Fibroblast of skin of abdomen (primary cell): ENCODE measurements around the gene POLE3. TPM values are rescaled to one million over a fixed set of nuclear protein-coding genes. Genes with fewer than 3 reads are reported as not detected.
"Not testable (repeated sequence)": the region's sequence is repeated elsewhere in the genome, so short reads cannot be mapped to it uniquely, and the experiment has no call there.

ENCODE experiments used
- DNase-seq: peaks from one replicate; pipeline ENCODE4 v3.0.0-alpha.2; 2013
- polyA plus RNA-seq, 2 experiments: library from polyadenylated mRNA; unstranded; fragments of 120-200 nt; gene quantifications; one replicate each; pipeline ENCODE4 v1.2.1, GENCODE V29; 2013; ENCODE audit not compliant: insufficient read length in 2 of 2

Gene POLE3, protein sequence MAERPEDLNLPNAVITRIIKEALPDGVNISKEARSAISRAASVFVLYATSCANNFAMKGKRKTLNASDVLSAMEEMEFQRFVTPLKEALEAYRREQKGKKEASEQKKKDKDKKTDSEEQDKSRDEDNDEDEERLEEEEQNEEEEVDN
- 35.3 TPM for polyA plus RNA-seq (2013, experiment 1 of 2; ENCODE audit: insufficient read length)
- 32.8 TPM for polyA plus RNA-seq (2013, experiment 2 of 2; ENCODE audit: insufficient read length)

DNA sequence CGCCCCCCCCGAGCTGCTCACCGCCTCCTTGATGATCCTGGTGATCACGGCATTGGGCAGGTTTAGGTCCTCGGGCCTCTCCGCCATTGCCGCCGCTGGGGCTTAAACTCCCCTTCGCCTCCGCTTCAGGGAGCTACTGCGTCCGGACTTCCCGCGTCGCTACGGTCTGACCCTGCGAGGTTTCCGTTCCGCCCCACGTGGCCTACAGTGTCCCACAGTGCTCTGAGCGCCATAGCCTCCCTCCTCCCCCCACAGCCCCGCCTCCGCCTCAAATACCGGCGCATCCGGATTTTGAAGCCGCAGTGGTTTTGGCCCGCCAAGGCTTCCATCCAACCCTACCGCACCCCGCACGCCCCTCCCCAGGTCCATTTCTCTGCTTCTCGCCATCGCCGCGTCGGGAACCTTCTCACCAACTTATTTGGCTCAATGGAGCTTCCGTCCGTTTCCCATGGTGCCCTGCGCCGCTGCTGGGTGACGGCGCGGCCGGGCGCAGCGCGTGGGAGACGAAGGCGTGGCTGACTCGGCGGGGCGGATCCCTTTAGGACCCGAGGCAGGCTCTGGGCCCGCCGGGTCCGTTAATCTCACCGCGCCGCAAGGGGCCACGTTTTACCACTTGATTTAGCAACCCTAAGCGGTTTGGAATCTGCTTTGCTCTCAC is at the start of gene POLE3, which contains the start of gene C9orf43:
TSS of gene POLE3 (minus strand) at position 469 of the 658 bp plus-strand sequence. CDS start at position 87, 382 bp downstream.
TSS of gene C9orf43 (plus strand) at position 541 of the 658 bp plus-strand sequence. CDS start 2,747 bp downstream, outside the sequence.
- DNase-seq = peak; percentile 96

DNA sequence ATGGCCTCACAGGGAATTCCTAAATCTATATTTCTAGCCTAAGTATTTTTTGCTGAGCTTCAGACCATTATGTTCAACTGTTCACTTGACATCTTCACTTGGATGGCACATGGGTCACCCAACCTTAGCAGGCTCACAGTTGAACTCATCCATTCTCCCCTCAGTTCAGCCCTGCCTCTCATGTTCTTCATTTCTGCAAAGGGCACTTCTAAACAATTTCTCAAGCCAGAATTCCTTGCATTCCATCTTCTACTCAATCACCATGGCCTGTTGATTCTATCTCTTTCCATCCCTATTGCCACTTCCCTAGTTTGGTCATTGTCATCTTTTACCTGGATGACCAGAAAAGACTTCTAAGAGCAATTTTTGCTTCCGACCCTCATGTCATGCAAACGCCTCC is 45.8 kb upstream of the POLE3 start:
- peak; percentile 24 for DNase-seq

DNA sequence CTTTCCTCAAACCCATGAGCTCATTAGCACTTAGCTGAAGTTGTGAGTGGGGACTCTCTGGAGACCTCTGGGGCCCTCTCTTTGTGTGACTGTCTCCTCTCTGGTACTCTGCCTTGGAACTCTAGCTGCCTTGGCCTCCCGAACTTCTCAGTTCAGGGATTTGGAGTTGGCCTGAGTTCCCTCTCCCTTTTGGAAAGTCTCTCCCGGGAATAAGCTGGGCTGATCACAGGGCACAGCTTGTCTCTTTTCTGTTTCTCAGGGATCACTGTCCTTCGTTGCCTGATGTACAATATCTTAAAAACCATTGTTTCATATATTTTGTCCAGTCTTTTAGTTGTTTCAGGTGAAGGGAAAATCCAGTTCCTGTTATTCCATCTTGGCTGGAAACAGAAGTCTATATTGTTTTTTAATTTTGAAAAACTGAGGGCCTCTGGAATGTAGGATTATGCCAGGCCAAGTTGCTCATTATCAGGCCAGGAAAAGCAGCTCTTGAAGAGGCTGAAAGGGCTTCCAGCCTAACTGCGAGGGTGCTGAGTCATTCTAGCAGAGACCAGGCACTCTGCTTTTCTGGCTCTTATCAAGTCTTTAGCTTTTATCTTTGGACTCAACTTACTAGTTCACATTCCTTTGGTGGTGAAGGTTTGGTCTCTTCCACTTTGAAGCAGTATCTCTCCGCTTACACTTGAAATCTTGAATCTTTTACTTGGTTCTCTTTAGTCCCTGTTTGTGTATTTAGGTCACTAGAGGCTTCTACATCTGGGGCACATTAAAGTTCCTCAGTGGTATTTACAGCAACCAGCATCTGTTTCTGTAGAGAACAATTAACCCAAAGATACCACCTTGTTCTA is 44.7 kb upstream of the POLE3 start:
- peak; percentile 86 for DNase-seq

DNA sequence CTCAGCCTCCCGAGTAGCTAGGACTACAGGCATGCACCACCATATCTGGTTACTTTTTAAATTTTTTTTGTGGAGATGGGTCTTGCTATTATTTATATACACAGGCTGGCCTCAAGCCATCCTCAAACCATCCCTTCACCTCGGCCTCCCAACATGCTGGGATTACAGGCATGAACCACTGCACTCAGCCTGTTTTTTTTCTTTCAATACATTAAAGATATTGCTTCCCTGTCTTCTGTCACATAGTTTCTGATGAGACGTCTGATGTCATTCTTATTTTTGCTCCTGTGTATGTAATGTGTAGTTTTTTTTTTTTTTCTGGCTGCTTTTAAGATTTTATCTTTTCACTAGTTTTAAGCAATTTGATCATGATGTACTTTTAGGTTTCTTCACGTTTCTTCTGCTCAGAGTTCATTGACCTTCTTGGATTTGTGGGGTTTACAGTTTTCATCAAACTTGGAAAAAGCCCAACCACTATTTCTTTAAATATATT is 41.7 kb upstream of the POLE3 start:
- no peak for DNase-seq

DNA sequence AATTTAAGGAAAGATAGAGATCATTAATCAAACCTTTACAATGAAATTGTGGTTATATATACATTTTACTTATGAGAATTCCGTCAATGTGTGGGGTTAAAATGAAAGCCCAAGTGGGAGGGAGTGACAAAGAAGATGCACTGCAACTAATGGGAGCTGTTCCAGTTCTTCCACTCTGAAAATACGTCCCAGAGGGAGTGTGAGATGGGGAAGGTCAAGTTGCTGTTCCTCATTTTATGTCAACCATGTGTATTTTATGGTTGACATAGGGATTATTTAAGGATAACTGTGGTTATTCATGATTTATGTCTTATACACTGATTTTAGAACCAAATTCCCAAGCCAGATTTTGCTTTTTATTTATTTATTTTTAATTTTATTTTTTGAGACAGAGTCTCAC is 38.9 kb upstream of the POLE3 start:
- DNase-seq = no peak

DNA sequence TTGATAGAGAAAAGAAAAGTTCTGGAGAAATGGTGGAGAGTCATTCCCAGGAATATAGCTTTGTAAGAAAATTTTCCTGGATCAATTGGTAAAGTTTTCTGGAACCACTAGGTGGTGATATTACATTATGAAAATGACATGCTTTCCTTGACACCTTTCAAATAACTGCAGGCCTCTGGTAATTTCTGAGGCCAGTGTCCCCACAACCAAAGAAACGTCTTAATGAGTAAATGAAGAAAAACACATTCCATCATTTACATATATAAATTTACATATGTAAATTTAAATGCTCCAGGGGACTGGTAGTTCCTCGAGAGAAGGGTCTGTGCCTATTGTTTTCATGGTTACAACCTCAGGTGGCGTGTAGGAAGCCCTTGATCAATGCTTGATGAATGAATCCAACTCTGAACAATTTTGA is 35.9 kb upstream of the POLE3 start:
- DNase-seq = peak; percentile 50

DNA sequence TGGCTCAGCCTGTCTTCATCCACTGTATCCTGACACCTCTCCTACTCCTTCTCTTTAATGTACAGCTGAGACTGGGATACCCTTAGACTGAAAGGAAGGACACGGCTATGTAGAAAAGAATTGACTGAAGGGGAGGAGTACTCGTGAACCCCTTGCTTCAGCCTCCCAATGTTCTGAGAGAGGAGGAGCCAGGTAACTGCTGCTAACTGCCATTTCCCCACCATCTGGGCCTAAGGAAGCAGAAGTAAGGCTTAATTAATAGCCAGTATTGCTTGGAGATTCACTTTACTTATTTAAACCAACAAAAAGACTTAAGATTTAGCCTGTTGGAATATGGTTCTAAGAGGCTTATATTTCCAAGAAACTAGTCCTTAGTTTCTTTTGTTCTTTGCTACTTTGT is 34.3 kb upstream of the POLE3 start:
- DNase-seq = no peak

DNA sequence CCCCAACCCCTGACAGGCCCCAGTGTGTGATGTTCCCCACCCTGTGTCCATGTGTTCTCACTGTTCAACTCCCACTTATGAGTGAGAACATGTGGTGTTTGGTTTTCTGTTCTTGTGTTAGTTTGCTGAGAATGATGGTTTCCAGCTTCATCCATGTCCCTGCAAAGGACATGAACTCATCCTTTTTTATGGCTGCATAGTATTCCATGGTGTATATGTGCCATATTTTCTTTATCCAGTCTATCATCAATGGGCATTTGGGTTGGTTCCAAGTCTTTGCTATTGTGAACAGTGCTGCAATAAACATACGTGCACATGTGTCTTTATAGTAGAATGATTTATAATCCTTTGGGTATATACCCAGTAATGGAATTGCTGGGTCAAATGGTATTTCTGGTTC is 27.2 kb upstream of the POLE3 start:
- DNase-seq = not testable (repeated sequence)

DNA sequence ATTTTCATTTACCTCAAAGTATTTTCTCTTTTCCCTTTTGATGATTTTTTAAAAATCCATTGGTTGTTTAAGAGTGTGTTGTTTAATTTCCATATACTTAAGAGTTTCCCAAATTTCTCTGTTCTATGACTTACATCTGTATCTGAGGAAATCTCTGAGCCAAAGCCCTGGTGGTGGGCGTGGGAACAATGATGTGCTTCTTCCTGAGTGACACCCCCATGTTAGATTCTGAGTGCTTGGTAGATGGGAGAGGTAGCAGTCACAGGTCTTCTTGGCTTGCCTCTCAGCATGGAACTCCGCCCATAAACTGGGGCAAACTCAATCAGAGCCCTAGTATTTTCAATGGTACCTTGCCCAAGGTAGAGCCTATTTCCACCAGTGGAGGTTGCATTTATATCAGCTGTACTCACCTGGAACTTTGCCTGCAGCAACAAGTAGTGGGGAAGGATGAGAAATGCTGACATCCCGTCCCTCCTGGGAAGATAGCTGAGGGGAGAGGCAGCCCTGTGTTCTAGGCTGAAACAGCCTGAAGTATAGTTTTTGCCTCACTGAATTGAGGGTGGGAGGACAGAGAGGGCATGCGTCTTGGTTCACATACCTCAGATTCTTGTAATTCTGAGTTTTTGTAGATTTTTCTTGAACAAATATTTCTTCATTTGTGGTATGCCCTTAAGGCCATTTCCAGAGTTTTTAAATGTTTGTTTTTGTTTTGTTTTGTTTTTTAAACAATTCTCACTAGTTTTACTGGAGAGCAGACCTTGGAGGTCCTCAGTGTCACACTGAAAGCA is 26.4 kb upstream of the POLE3 start:
- DNase-seq = no peak

DNA sequence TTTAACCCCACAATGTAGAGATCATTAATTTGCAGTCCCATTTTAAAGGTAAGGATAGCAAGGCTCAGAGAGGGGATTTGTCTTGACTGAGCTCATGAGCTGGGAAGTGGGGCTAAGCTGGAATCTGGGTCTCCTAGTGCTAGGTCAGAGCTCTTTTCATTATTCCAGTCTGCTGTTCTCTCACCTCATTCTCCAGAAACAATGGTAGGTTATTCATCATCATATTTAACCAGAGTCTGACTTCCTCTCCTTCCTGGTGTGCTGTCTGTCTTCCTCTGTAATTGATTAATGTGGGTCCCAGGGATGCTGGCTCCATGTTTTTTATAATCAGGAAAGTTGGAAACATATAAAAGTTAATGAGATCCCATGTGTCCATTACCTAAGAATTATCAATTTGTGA is 20.7 kb upstream of the POLE3 start:
- DNase-seq = no peak

DNA sequence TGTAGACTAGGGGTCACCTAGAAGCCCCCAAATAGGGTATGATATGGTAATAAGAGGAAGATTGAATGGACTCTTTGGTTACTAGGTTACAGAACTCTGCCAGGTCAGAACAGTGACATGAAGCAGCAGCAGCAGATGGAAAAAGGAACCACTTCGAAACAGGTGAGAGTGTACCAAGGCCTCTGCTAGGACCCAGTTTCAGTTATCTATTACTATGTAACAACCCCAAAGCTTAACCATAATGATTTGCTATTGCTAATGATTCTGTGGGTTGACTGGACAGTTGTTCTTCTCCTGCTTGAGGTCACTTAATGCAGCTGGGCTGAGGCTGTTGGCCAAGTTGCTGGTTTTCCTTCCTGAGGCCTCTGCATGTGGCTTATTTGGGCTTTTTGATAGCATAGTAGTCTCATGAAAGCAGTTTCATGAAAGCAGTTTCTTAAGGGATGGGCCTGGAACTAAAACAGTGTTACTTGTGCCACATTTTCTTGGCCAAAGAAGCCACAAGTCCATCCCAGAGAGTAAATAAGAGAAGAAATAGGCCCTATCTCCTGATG is 17.7 kb upstream of the POLE3 start:
- DNase-seq = no peak

DNA sequence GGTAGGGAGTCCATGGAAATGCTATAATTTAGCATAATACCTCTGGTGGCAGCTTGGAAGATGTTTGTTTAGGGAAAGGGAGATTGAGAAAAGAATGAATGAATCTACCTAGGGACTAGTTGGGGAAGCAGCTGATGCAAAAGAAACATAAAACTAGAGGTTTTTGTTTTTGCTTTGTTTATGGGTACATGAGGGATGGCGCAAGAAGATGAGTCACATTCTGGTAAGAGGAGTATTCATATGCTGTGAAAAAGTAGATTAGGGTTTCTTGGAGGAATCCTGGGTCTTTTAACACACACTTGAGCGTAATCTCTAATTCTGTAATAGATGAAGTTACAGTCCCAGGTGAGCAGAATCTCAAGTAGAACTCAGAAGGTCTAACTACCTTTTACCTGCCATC is 17.2 kb upstream of the POLE3 start:
- DNase-seq = no peak

DNA sequence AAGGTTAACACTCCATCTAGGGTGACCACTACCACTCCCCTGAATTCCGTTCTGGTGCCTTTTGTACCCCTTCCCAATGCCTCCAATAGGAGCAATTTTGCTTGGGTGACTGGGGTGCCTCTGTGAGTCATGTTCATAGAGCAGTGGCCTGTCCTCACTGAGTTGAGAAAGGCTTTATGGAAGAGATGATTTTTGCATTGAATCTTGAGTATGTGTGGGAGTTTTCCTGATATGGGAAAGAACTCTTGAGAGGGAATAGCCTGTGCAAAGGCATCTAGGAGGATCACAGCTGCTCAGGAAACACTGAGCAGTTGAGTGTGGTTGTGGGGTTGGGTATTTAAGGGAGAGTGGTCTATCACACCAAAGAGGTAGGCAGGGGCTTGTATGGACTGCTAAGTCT is 16.2 kb upstream of the POLE3 start:
- no peak for DNase-seq

DNA sequence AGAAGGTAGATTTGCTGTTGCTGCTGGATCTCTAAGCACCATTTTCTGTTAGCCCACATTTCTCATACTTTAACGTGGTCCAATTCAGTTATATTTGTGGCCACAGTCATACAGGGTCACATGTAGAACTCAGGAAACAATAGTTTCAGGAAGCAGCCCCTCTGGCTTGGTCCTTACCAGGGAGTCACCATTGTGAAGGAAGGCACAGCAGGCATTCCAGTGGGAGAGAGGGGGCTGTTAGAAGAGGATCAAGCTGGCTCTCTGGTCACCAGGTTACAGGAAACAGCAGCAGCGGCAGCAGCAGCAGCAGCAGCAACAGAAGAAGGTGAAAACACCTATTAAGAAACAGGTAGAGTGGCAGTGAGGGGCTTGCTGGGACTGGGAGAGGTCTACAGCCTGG is 14.6 kb upstream of the POLE3 start:
- no peak for DNase-seq

DNA sequence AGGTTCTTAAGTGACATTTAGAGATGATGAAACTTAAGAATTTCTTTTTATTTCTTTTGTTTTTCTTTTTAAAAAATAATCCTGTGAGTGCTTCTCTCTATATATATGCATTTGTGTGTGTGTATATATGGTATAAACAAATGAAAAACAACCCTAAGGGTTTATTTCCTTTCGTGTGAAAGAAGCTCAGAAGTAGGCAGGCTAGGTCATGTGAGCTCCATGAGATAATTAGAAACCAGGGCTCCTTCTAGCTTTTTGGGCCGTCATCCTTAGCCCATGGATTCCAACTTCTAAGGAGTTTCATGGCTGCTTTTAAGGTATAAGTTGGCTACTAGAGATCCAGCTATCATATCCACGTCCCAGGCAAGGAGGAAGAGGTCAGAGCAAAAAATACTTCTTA is 11.3 kb upstream of the POLE3 start:
- no peak for DNase-seq

DNA sequence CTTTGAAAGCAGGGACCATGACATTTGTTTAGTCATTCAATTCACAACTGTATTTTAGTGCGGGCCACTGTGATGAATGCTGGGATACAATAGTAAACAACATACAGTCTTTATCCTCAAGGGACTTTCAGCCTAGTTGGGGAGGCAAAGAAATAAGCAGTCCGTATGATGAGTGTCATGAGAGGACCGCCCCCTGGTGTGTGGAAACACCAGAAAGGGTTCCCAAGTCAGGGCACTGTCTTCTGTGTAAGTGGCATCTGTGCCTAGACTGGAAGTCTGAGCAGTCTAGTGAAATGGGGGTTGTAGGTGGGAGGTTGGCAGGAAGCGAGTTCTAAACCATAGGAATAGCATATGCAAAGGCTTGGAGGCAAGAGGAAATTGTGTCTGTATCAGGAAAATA is 6.9 kb upstream of the POLE3 start:
- DNase-seq = no peak

DNA sequence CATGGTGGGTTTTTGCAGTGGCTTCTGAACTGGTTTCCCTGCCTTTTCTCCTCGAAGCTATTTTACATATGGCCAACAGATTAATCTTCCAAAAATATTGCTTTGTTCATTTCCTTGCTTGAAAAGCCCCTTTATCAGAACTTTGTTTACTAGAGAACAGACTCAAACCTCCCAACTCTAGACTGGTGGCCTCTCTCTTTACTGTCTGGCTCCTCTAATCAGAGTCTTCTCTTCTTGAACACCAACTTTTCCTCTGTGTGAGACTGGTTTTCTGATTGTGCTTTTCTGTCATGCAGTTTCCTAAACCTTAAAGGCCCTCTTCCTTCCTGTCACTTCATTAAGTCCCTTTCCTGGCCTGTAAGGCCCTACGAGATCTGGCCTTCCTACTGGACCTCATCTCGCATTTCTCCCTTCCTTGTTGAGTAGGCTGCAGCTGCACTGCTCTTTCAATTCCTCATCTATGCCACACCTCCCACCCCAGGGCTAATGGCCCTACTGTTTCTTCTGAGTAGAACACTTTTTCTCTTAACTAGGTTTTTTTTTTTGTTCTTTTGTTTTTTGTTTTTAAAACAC is 5.8 kb upstream of the POLE3 start:
- no peak for DNase-seq

DNA sequence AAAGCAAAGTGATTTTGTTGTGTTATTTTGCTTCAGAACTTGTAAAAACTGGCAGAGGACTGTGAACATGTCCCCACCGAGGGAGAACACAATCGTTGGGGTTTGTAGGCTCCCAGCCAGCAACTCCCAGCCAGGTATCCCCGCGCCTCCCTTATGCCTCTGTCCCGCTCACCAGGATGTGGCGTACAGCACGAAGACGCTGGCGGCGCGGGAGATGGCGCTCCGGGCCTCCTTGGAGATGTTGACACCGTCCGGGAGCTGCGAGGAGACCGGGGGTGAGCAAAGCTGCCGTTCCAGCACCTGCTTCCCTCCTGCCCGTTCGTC is 630 bp downstream of the POLE3 start:
- no peak for DNase-seq

DNA sequence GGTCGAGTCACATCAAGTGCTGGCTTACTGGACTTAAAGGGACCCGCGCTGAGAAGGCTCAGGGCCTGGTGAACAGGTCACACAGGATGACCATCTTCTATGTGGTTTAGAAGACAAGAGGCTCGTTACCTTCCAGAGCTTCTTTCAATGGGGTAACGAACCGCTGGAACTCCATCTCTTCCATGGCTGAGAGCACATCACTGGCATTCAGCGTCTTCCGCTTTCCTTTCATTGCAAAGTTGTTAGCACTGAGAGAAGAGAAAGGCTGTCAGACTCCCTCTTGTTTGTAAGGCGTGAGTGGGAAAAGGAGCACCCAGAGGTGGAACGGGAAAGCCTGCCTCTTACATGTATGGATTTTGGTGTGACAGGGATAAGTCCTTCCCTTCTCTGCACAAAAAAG is 994 bp downstream of the POLE3 start:
- DNase-seq = no peak

DNA sequence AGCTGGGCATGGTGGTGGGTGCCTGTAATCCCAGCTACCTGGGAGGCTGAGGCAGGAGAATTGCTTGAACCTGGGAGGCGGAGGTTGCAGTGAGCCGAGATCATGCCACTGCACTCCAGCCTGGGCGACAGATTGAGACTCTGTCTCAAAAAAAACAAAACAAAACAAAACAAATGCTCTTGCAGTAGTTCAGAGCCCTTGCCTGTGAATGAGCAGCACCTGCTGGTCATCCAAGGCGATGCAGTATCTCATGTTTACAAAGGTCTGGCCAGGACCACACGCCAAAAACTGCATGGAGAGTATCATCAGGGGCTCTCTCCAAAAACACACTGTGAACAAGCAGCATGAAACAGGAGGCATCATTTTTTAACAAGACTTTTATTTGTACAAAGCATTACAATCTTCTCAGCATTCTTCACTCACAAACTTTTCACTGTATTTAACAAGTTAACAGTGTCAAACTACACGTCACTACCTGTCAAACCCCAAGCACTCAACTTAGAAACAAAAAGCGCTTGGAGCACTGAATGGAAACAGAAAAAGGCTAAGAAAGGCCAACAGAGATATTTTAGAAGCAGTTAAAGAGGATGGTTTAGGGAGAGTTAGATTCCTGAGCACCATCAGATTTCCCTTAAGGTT is 3.5 kb downstream of the POLE3 start:
- DNase-seq = peak; percentile 57

DNA sequence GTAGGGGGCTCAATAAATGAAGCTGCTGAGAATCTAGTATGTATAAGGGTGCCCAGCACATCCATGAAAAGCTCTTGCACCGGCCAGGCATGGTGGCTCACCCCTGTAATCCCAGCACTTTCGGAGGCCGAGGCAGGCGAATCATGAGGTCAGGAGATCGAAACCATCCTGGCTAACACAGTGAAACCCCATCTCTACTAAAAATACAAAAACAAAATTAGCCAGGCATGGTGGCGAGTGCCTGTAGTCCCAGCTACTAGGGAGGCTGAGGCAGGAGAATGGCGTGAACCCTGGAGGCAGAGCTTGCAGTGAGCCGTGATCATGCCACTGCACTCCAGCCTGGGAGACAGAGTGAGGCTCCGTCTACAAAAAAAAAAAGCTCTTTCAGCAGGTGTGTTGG is 4.1 kb downstream of the POLE3 start:
- DNase-seq = not testable (repeated sequence)
